WI38 (cell line): ENCODE results near the gene NINL.

ENCODE experiments used
- H3K4me3 ChIP-seq: 2 replicates; pipeline ENCODE4 v1.5.1; 2011; ENCODE audit warnings: low read depth, mild to moderate bottlenecking, control low read depth, low read length
- CTCF ChIP-seq: IDR thresholded peaks from 2 replicates; pipeline ENCODE4 v1.5.1; 2012; ENCODE audit warnings: low read depth, mild to moderate bottlenecking, control low read depth, low read length

NINL gene

GRCh38 chr20:25525295-25525694 is 60.0 kb downstream of the NINL start:
- no peak for TF ChIP-seq CTCF

GRCh38 chr20:25521382-25521781 is 63.9 kb downstream of the NINL start:
- no peak for TF ChIP-seq CTCF
- no peak overlapping the region for H3K4me3 ChIP-seq

More at GRCh38 chr20:25525295-25525694, 60.0 kb downstream of the NINL start:
- no peak overlapping the region for H3K4me3 ChIP-seq

DNA sequence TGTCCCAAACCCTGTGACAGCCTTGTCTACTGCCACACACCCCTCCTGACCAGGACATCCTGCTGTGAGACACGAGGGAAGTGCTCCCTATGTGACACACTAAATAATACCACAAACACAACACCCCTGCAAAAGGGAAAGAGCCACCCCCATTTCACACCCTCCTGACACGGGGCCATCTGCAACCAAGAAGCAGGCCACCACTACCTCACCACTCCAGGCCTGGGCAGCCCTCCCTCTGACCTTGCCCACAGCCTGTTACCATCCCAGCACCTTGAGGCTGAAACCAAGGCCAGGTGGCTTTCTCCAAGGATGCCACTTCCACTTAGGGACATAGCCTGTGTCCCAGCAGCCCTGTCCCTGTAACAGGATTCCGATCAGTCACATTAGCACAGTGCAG is 68.2 kb downstream of the NINL start:
- TF ChIP-seq CTCF: no peak
- H3K4me3 ChIP-seq: no peak overlapping the region

DNA sequence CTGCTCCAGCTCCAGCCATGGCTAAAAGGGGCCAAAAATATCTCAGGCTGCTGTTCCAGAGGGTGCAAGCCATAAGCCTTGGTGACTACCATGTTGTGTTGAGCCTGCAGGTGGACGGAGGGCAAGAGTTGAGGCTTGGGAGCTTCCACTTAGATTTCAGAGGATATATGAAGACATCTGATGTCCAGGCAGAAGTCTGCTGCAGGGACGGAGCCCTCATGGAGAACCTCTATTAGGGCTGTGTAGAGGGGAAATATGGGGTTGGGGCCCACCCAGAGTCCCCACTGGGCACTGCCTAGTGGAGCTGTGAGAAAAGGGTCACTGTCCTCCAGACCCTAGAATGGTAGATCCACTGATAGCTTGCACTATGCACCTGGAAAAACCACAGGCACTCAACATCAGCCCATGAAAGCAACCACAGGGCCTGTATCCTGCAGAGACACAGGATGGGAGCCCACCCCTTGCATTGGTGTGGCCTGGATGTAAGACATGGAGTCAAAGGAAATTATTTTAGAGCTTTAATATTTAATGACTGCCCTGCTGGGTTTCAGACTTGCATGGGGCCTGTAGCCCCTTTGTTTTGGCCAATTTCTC is 70.5 kb downstream of the NINL start:
- TF ChIP-seq CTCF: no peak

GRCh38 chr20:25514195-25514594 is 71.1 kb downstream of the NINL start:
- no peak for TF ChIP-seq CTCF
- H3K4me3 ChIP-seq: no peak overlapping the region

More for the DNA sequence above, 70.5 kb downstream of the NINL start:
- no peak overlapping the region for H3K4me3 ChIP-seq

DNA sequence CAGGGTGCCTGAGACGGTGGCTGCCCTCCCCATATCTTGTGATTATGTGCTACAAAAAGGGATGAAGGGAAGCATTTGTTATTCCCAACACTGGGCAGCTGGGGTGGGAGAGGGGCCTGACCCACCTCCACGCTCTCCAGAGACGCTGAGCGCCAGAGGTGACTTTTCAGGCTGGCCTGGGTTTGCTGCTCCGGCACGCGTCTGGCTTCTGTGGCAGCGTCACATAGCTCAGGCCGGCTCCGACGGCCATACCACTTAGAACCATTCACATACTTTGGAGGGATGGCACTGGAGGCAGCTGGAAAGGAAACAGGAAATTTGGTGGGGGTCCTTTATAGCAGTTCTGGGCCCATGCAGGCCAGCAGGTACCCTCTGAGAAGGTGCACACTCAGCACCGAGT is 72.6 kb downstream of the NINL start:
- no peak for TF ChIP-seq CTCF
- H3K4me3 ChIP-seq: no peak overlapping the region

DNA sequence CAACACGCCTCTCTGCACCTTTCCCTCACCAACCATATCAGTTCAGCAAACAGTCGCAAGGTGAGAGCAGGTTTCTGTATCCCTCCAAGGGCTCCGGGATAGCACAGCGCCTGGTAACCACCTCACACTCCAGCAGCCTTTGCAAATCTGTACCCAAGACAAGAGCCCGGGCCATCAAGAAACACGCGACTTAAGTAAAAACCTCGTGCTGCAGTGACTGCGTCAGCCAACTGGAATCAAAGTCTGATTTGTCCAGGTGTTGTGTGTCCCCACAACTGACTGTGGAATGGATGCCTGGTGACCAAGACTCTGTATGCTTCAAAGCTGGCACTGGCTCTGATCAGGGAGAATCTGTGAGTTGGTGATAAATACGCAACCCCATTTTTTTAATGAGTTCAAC is 74.1 kb downstream of the NINL start:
- H3K4me3 ChIP-seq: no peak overlapping the region
- TF ChIP-seq CTCF: no peak
